CD14-positive monocyte (primary cell): ENCODE measurements around the gene DELE1. TPM values are rescaled to one million over a fixed set of nuclear protein-coding genes. Genes with fewer than 3 reads are reported as not detected.

Experiments
- DNase-seq, 3 donors: peaks; one replicate each; pipeline ENCODE4 v3.0.0-alpha.2; 2011 to 2022
- H2AFZ ChIP-seq: 2 replicates; pipeline ENCODE4 v1.6.0; 2012; ENCODE audit warnings: mild to moderate bottlenecking, low read depth, low read length, inconsistent platforms; ENCODE audit not compliant: insufficient read depth, poor library complexity, severe bottlenecking
- H3K27ac ChIP-seq, 2 donors: 1 replicate in 1 of 2; 2 replicates in 1 of 2; pipeline ENCODE4 v1.5.1; 2012 to 2013; ENCODE audit warnings: low read length in 2 of 2, control low read depth in 1 of 2, inconsistent platforms in 1 of 2, low read depth in 1 of 2, mild to moderate bottlenecking in 1 of 2
- H3K27me3 ChIP-seq, 2 donors: one replicate each; pipeline versions ENCODE4 v1.6.0 to v1.6.1; 2011 to 2013; ENCODE audit warnings: low read length in 2 of 2; ENCODE audit not compliant: control insufficient read depth in 2 of 2, insufficient read depth in 2 of 2
- H3K36me3 ChIP-seq, 2 donors: replicated peaks in 1 of 2; 1 replicate in 1 of 2; 2 replicates in 1 of 2; pipeline versions ENCODE4 v1.5.1 to v1.6.1; 2012 to 2013; ENCODE audit warnings: low read length in 2 of 2, control low read depth in 1 of 2, inconsistent platforms in 1 of 2, mild to moderate bottlenecking in 1 of 2; ENCODE audit not compliant: insufficient read depth in 2 of 2, control insufficient read depth in 1 of 2
- H3K4me1 ChIP-seq, 2 donors: 1 replicate in 1 of 2; 2 replicates in 1 of 2; pipeline versions ENCODE4 v1.5.1 to v1.6.1; 2012 to 2013; ENCODE audit warnings: low read length in 2 of 2, control low read depth in 1 of 2, inconsistent platforms in 1 of 2, mild to moderate bottlenecking in 1 of 2, moderate library complexity in 1 of 2; ENCODE audit not compliant: insufficient read depth in 2 of 2, control insufficient read depth in 1 of 2
- H3K4me2 ChIP-seq: replicated peaks from 2 replicates; pipeline ENCODE3; 2012; ENCODE audit warnings: low read length, moderate library complexity, mild to moderate bottlenecking; ENCODE audit not compliant: poor library complexity, severe bottlenecking; ENCODE audit errors: extremely low read depth
- H3K4me3 ChIP-seq, 3 experiments: fragments of 200-600 bp in 1 of 3; sonication (generic) in 1 of 3; replicated peaks in 1 of 3; 1 replicate in 2 of 3; 2 replicates in 1 of 3; pipeline ENCODE4 v1.5.1; 2011 to 2013; ENCODE audit warnings: low read length in 3 of 3, mild to moderate bottlenecking in 3 of 3, control low read depth in 2 of 3, low read depth in 2 of 3, inconsistent platforms in 1 of 3, moderate library complexity in 1 of 3
- H3K79me2 ChIP-seq: 2 replicates; pipeline ENCODE4 v1.6.0; 2012; ENCODE audit warnings: mild to moderate bottlenecking, control low read depth, inconsistent platforms, low read length, moderate library complexity; ENCODE audit not compliant: insufficient read depth
- H3K9ac ChIP-seq: 2 replicates; pipeline ENCODE4 v1.6.0; 2017; ENCODE audit warnings: low read length, mild to moderate bottlenecking; ENCODE audit not compliant: insufficient read depth, poor library complexity, severe bottlenecking
- H3K9me3 ChIP-seq, 2 donors: replicated peaks in 1 of 2; 1 replicate in 1 of 2; 2 replicates in 1 of 2; pipeline versions ENCODE4 v1.5.1 to v1.6.1; 2012 to 2013; ENCODE audit warnings: low read length in 2 of 2, control low read depth in 1 of 2; ENCODE audit not compliant: control insufficient read depth in 1 of 2, insufficient read depth in 1 of 2
- H4K20me1 ChIP-seq: 2 replicates; pipeline ENCODE4 v1.6.0; 2012; ENCODE audit warnings: mild to moderate bottlenecking, low read length, control low read depth, moderate library complexity; ENCODE audit not compliant: insufficient read depth
- H3K27ac Mint-ChIP-seq, 7 donors: one replicate each; pipeline ENCODE4 v1.8.0; 2020; ENCODE audit warnings: mild to moderate bottlenecking in 7 of 7, mixed read lengths in 7 of 7, moderate library complexity in 6 of 7, inconsistent platforms in 2 of 7
- H3K27me3 Mint-ChIP-seq, 3 donors: one replicate each; pipeline ENCODE4 v1.8.0; 2021 to 2022; ENCODE audit warnings: low read depth in 3 of 3, mild to moderate bottlenecking in 3 of 3, mixed read lengths in 3 of 3, moderate library complexity in 3 of 3, inconsistent platforms in 1 of 3
- H3K36me3 Mint-ChIP-seq, 2 donors: one replicate each; pipeline ENCODE4 v1.8.0; 2020; ENCODE audit warnings: mixed read lengths in 2 of 2, inconsistent platforms in 1 of 2, mild to moderate bottlenecking in 1 of 2
- H3K4me1 Mint-ChIP-seq: one replicate; pipeline ENCODE4 v1.8.0; 2020; ENCODE audit warnings: mild to moderate bottlenecking, mixed read lengths
- H3K4me3 Mint-ChIP-seq, 2 donors: one replicate each; pipeline ENCODE4 v1.8.0; 2020; ENCODE audit warnings: mild to moderate bottlenecking in 2 of 2, mixed read lengths in 2 of 2, moderate library complexity in 1 of 2
- H3K9me3 Mint-ChIP-seq, 7 donors: one replicate each; pipeline ENCODE4 v1.8.0; 2020 to 2022; ENCODE audit warnings: mixed read lengths in 7 of 7, mild to moderate bottlenecking in 6 of 7, moderate library complexity in 6 of 7, inconsistent platforms in 2 of 7
- WGBS: methylation state at CpG from one replicate; pipeline ENCODE4 v1.1.5; 2013; ENCODE audit warnings: missing lambda C conversion rate; ENCODE audit not compliant: insufficient coverage; 5-methylcytosine and 5-hydroxymethylcytosine counted together
- intact Hi-C, 2 donors: fragments of 100-400 bp; cut with micrococcal nuclease; formaldehyde crosslinking; loops; one replicate each; pipeline versions ENCODE4 v1.15.0 to v1.15.1; 2023
- polyA plus RNA-seq, 3 donors: library from polyadenylated mRNA; depleted of rRNA in 1 of 3; unstranded in 2 of 3; stranded (reverse) in 1 of 3; fragments of 300-500 nt in 2 of 3; fragments of >200 nt in 1 of 3; fragmentation: Illumina TruSeq in 2 of 3; gene quantifications; 1 replicate in 2 of 3; 2 replicates in 1 of 3; pipeline ENCODE4 v1.2.3, GENCODE V29; 2012 to 2021
- TF ChIP-seq, protein P1 (sequence below): fragments of 200-600 bp; IDR thresholded peaks from one replicate; pipeline ENCODE4 v1.8.0; 2022; ENCODE audit warnings: antibody characterized with exemption, mild to moderate bottlenecking

DELE1 gene
- polyA plus RNA-seq, 3 donors, result 47.3 to 140 (median 49.6) TPM

DNA sequence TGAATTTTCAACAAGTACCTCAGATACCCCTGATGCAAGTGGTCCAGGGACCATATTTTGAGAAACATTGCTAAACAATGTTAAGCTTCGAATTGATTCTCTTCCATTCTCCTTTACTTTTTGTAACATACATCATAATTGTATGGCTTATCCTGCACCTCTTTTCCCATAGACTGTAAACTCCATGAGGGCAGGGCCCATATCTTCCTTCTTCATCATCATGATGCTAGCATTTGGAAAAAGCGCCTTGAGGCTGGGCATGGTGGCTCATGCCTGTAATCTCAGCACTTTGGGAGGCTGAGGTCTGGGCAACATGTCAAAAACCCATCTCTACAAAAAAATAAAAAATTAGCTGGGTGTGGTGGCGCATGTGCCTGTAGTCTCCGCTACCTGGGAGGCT, 14.5 kb upstream of the DELE1 start:
- Histone ChIP-seq H3K4me1 (peaks cover 18% of the 10 kb centered on the region in 2 donors), H2AFZ (no peak overlapping the region), H3K4me3 (no peak overlapping the region), H3K4me2 (no peak overlapping the region), H4K20me1 (no peaks in the 10 kb centered on the region), H3K79me2 (no peaks in the 10 kb centered on the region), H3K27me3 (peaks cover 9 to 13% of the 10 kb centered on the region in 2 donors), H3K36me3 (no peaks in the 10 kb centered on the region), H3K9ac (no peak overlapping the region), H3K9me3 (no peaks in the 10 kb centered on the region), H3K27ac (no peak overlapping the region)
- Mint-ChIP-seq H3K27ac (no peak overlapping the region), H3K36me3 (no peaks in the 10 kb centered on the region), H3K4me3 (no peak overlapping the region), H3K27me3 (peaks cover 18 to 24% (median 20%) of the 10 kb centered on the region in 3 donors), H3K9me3 (peaks cover 0 to 8% (median 3%) of the 10 kb centered on the region in 7 donors), H3K4me1 (peaks cover 16% of the 10 kb centered on the region)
- no peak for DNase-seq
- intact Hi-C loops, result no loop called here
- WGBS, result no CpG with 5 or more reads among the region's 4 CpGs
- TF ChIP-seq, protein P1, sequence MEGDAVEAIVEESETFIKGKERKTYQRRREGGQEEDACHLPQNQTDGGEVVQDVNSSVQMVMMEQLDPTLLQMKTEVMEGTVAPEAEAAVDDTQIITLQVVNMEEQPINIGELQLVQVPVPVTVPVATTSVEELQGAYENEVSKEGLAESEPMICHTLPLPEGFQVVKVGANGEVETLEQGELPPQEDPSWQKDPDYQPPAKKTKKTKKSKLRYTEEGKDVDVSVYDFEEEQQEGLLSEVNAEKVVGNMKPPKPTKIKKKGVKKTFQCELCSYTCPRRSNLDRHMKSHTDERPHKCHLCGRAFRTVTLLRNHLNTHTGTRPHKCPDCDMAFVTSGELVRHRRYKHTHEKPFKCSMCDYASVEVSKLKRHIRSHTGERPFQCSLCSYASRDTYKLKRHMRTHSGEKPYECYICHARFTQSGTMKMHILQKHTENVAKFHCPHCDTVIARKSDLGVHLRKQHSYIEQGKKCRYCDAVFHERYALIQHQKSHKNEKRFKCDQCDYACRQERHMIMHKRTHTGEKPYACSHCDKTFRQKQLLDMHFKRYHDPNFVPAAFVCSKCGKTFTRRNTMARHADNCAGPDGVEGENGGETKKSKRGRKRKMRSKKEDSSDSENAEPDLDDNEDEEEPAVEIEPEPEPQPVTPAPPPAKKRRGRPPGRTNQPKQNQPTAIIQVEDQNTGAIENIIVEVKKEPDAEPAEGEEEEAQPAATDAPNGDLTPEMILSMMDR, result no peak

DNA sequence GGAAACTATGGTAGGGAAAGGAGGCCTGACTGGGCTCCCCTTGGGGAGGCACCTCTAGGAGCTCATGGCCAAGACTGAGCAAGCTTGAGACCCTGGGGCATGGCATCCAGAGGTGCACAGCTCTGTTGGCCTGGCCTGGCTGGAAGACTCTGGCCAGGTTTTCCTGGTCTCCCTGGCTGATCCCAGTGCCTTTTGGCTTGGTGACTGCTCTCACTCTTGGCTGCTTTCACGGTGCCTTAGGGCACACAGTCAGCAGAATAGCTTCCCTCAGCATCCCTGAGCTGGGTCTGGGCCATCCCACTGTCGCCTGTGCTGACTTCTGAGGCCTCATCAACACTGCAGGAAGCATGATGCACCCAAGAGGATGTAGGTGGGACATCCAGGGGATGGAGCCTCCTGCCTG, 13.4 kb upstream of the DELE1 start:
- no peak overlapping the region for H3K27ac ChIP-seq
- Mint-ChIP-seq H3K9me3 (peaks cover 0 to 7% (median 3%) of the 10 kb centered on the region in 7 donors), H3K4me1 (peaks cover 22% of the 10 kb centered on the region), H3K4me3 (no peak overlapping the region), H3K27ac (no peak overlapping the region), H3K27me3 (peaks cover 18 to 25% (median 20%) of the 10 kb centered on the region in 3 donors), H3K36me3 (peaks cover 3% of the 10 kb centered on the region in 2 donors)
- H3K9ac ChIP-seq, result no peak overlapping the region
- no peak for DNase-seq
- 100% methylated on average over 1 of the region's 2 CpGs for WGBS
- no peak overlapping the region for H3K4me3 ChIP-seq
- TF ChIP-seq, protein P1, result no peak
- no peaks in the 10 kb centered on the region for H3K36me3 ChIP-seq
- intact Hi-C loops, result no loop called here
- peaks cover 9 to 13% of the 10 kb centered on the region in 2 donors for H3K27me3 ChIP-seq
- no peak overlapping the region for H3K4me2 ChIP-seq
- no peak overlapping the region for H2AFZ ChIP-seq
- H3K4me1 ChIP-seq, result peaks cover 21 to 22% of the 10 kb centered on the region in 2 donors
- no peaks in the 10 kb centered on the region for H3K9me3 ChIP-seq
- no peaks in the 10 kb centered on the region for H3K79me2 ChIP-seq
- H4K20me1 ChIP-seq, result no peaks in the 10 kb centered on the region
